Suppressor macrophage treated with lipopolysaccharide for 1 hour (primary cell): ENCODE data around the gene PCLAF.
"Not testable (repeated sequence)": the region's sequence is repeated elsewhere in the genome, so short reads cannot be mapped to it uniquely, and the experiment has no call there.

ENCODE experiments used
- DNase-seq, 3 donors: peaks; one replicate each; pipeline ENCODE4 v3.0.0-alpha.2; 2020 to 2022

The PCLAF gene

GRCh38 chr15:64361259-64361658 is 20.0 kb downstream of the PCLAF start:
- no peak for DNase-seq

- no peak for DNase-seq
Observed at GRCh38 chr15:64356710-64357040, 24.6 kb downstream of the PCLAF start.

- peak; percentile 98 for DNase-seq
Observed at GRCh38 chr15:64355944-64356709, 25.1 kb downstream of the PCLAF start, which contains the start of gene CSNK1G1. Gene CSNK1G1, minus strand, starts transcription at chr15:64356173. Its CDS starts 55,674 bp downstream, at chr15:64300499.

GRCh38 chr15:64355348-64355943 is 25.8 kb downstream of the PCLAF start:
- DNase-seq, result peak; percentile 44 to 57 (median 48)

GRCh38 chr15:64354688-64355344 is 26.4 kb downstream of the PCLAF start:
- DNase-seq, result no peak

GRCh38 chr15:64351265-64351664 is 30.0 kb downstream of the PCLAF start:
- no peak for DNase-seq

GRCh38 chr15:64349375-64349774 is 31.9 kb downstream of the PCLAF start:
- no peak for DNase-seq

- DNase-seq, result no peak
Observed at GRCh38 chr15:64348455-64348854, 32.8 kb downstream of the PCLAF start.

GRCh38 chr15:64346242-64346641 is 35.0 kb downstream of the PCLAF start:
- DNase-seq, result not testable (repeated sequence)

- peak in 1 of 3 donors; percentile 18 for DNase-seq
Observed at GRCh38 chr15:64344651-64345294, 36.5 kb downstream of the PCLAF start.

GRCh38 chr15:64343841-64344240 is 37.4 kb downstream of the PCLAF start:
- DNase-seq, result no peak

- DNase-seq, result no peak
Observed at GRCh38 chr15:64343222-64343621, 38.0 kb downstream of the PCLAF start.

GRCh38 chr15:64341961-64342360 is 39.3 kb downstream of the PCLAF start:
- DNase-seq, result no peak

- no peak for DNase-seq
Observed at GRCh38 chr15:64340355-64340754, 40.9 kb downstream of the PCLAF start.

- no peak for DNase-seq
Observed at GRCh38 chr15:64337761-64338160, 43.5 kb downstream of the PCLAF start.

GRCh38 chr15:64333986-64334929 is 47.0 kb downstream of the PCLAF start:
- no peak for DNase-seq

- DNase-seq, result no peak
Observed at GRCh38 chr15:64333516-64333915, 47.7 kb downstream of the PCLAF start.

GRCh38 chr15:64331668-64332067 is 49.6 kb downstream of the PCLAF start:
- DNase-seq, result not testable (repeated sequence)

- not testable (repeated sequence) for DNase-seq
Observed at GRCh38 chr15:64326975-64327374, 54.3 kb downstream of the PCLAF start.

GRCh38 chr15:64326458-64326857 is 54.8 kb downstream of the PCLAF start:
- DNase-seq, result not testable (repeated sequence)

GRCh38 chr15:64324165-64324877 is 56.9 kb downstream of the PCLAF start:
- peak; percentile 76 to 88 (median 80) for DNase-seq

- DNase-seq, result no peak
Observed at GRCh38 chr15:64315216-64315615, 66.0 kb downstream of the PCLAF start.
